HEK293T (cell line): ENCODE data around the gene CDCA4.

ENCODE experiments used
- CTCF ChIA-PET: fragments of 350-600 bp; formaldehyde crosslinking; extraction: SDS; loops from one replicate; lab custom pipeline; 2021; ENCODE audit warnings: antibody characterized with exemption, inconsistent platforms; lab: Yijun Ruan, JAX
- POLR2A ChIA-PET: fragments of 350-600 bp; formaldehyde crosslinking; extraction: SDS; loops from one replicate; lab custom pipeline; 2020; ENCODE audit warnings: antibody characterized with exemption, inconsistent platforms; lab: Yijun Ruan, JAX
- DNase-seq: peaks from one replicate; pipeline ENCODE4 v3.0.0; 2012; ENCODE audit warnings: mixed read lengths; ENCODE audit errors: extremely low spot score
- ARNT ChIP-seq: fragments of 450-650 bp; IDR thresholded peaks from 2 replicates; pipeline ENCODE4 v1.6.1; 2017; ENCODE audit warnings: mild to moderate bottlenecking
- BHLHE40 ChIP-seq: fragments of 450-650 bp; IDR thresholded peaks from 2 replicates; pipeline ENCODE4 v1.6.1; 2016; ENCODE audit warnings: mild to moderate bottlenecking, moderate library complexity, borderline replicate concordance
- CTBP1 ChIP-seq: fragments of 450-650 bp; IDR thresholded peaks from 2 replicates; pipeline ENCODE4 v1.6.1; 2016; ENCODE audit warnings: borderline replicate concordance
- ELF4 ChIP-seq: fragments of 450-650 bp; IDR thresholded peaks from 2 replicates; pipeline ENCODE4 v1.6.1; 2017; ENCODE audit warnings: antibody characterized with exemption
- FOXA1 ChIP-seq: fragments of 450-650 bp; IDR thresholded peaks from 2 replicates; pipeline ENCODE4 v1.6.1; 2016; ENCODE audit warnings: mild to moderate bottlenecking
- FOXK2 ChIP-seq: fragments of 450-650 bp; IDR thresholded peaks from 2 replicates; pipeline ENCODE4 v1.6.1; 2016; ENCODE audit warnings: mild to moderate bottlenecking
- FOXM1 ChIP-seq: fragments of 450-650 bp; IDR thresholded peaks from 2 replicates; pipeline ENCODE4 v1.6.1; 2017; ENCODE audit warnings: mild to moderate bottlenecking, borderline replicate concordance
- HDGF ChIP-seq: fragments of 450-650 bp; IDR thresholded peaks from 2 replicates; pipeline ENCODE4 v1.6.1; 2017; ENCODE audit warnings: antibody characterized with exemption, borderline replicate concordance
- L3MBTL2 ChIP-seq: fragments of 450-650 bp; conservative IDR thresholded peaks from 2 replicates; pipeline ENCODE4 v1.6.1; 2016; ENCODE audit warnings: mild to moderate bottlenecking
- LEF1 ChIP-seq: fragments of 450-650 bp; IDR thresholded peaks from 2 replicates; pipeline ENCODE4 v1.6.1; 2017; ENCODE audit warnings: mild to moderate bottlenecking, borderline replicate concordance
- SP1 ChIP-seq: fragments of 450-650 bp; IDR thresholded peaks from 2 replicates; pipeline ENCODE4 v1.6.1; 2017
- SUZ12 ChIP-seq: fragments of 450-650 bp; IDR thresholded peaks from 2 replicates; pipeline ENCODE4 v1.6.1; 2016; ENCODE audit warnings: mild to moderate bottlenecking
- TARDBP ChIP-seq: fragments of 450-650 bp; IDR thresholded peaks from 2 replicates; pipeline ENCODE4 v1.6.1; 2016
- ZNF384 ChIP-seq: fragments of 450-650 bp; IDR thresholded peaks from 2 replicates; pipeline ENCODE4 v1.6.1; 2016
- TF ChIP-seq, protein P1 (sequence below): fragments of 450-650 bp; IDR thresholded peaks from 2 replicates; pipeline ENCODE4 v1.6.1; 2016

CDCA4 gene

DNA sequence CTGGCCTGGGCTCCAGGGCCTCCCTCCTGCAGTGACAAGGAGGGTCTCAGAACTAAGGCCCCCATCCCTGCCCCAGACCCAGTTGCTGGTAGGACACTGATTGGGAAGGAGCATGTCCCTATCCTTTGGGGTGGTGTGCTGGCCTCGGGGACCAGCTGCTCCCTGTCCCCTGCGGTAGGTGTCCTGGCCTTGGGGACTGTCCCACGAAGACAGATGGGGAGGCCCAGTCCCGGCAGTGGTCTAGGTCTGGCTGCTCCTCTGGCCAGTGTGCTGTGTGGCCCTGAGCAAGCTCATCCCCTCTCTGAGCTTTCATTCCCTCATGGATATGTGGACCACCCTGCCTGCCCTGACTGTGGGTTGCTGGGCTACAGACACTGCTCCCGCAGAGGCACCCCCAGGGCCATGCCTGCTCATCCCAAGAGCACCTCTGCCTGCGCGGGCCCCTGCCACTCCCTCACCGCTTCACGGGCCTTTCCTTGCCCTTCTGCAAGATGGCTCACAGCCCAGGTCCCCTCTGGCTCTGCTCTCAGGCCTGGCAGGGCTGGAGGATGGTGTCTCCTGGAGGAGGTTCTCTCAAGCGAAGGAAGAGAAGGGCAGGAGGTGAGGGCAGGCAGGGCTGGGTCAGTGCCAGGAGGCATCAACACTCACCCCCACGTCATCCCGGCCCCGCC is 55.2 kb downstream of the CDCA4 start:
- ChIA-PET CTCF (no interaction called here), POLR2A (interaction anchor here (1.2 to 1.9 kb wide), 4 partner anchors 9 to 63 kb away, joined by 3 to 5 read pairs (median 4); partner anchors contain the start of gene CDCA4)
- no peak for DNase-seq
- no peak for TF ChIP-seq FOXK2
- no peak for TF ChIP-seq ZNF384
- no peak for TF ChIP-seq ELF4
- no peak for TF ChIP-seq SP1
- TF ChIP-seq L3MBTL2 = no peak
- TF ChIP-seq FOXM1 = no peak
- no peak for TF ChIP-seq ARNT
- no peak for TF ChIP-seq BHLHE40
- no peak for TF ChIP-seq SUZ12
- no peak for TF ChIP-seq LEF1
- no peak for TF ChIP-seq HDGF
- TF ChIP-seq TARDBP = no peak
- no peak for TF ChIP-seq CTBP1
- TF ChIP-seq FOXA1 = no peak
- TF ChIP-seq, protein P1, sequence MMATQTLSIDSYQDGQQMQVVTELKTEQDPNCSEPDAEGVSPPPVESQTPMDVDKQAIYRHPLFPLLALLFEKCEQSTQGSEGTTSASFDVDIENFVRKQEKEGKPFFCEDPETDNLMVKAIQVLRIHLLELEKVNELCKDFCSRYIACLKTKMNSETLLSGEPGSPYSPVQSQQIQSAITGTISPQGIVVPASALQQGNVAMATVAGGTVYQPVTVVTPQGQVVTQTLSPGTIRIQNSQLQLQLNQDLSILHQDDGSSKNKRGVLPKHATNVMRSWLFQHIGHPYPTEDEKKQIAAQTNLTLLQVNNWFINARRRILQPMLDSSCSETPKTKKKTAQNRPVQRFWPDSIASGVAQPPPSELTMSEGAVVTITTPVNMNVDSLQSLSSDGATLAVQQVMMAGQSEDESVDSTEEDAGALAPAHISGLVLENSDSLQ = no peak

DNA sequence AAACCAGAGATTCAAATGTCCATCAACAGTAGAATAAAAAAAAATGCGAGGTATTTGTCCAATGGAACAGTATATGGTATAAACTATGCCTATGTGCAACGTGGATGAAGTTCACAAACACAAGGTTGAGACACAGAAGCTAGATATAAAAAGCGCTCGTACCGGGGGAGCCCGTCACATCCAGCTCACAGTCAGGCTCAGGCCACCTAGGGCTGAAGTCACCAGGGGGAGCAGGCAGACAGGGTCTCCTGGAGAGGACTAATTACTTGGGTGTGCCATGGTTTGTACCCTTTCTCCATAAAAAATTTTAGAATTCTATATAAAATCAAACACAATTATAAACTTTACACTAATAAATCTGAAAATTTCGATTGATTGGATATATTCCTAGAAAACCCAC is 56.3 kb downstream of the CDCA4 start:
- ChIA-PET CTCF (no interaction called here), POLR2A (interaction anchor here (1.7 to 1.9 kb wide), 3 partner anchors 10 to 64 kb away, joined by 3 to 5 read pairs (median 4); partner anchors contain the start of gene CDCA4)
- no peak for DNase-seq
- no peak for TF ChIP-seq ARNT
